ENCODE results near the gene CFAP52.
"Not testable (repeated sequence)": the region's sequence is repeated elsewhere in the genome, so short reads cannot be mapped to it uniquely, and the experiment has no call there.

CFAP52 gene, protein sequence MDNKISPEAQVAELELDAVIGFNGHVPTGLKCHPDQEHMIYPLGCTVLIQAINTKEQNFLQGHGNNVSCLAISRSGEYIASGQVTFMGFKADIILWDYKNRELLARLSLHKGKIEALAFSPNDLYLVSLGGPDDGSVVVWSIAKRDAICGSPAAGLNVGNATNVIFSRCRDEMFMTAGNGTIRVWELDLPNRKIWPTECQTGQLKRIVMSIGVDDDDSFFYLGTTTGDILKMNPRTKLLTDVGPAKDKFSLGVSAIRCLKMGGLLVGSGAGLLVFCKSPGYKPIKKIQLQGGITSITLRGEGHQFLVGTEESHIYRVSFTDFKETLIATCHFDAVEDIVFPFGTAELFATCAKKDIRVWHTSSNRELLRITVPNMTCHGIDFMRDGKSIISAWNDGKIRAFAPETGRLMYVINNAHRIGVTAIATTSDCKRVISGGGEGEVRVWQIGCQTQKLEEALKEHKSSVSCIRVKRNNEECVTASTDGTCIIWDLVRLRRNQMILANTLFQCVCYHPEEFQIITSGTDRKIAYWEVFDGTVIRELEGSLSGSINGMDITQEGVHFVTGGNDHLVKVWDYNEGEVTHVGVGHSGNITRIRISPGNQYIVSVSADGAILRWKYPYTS

DNA sequence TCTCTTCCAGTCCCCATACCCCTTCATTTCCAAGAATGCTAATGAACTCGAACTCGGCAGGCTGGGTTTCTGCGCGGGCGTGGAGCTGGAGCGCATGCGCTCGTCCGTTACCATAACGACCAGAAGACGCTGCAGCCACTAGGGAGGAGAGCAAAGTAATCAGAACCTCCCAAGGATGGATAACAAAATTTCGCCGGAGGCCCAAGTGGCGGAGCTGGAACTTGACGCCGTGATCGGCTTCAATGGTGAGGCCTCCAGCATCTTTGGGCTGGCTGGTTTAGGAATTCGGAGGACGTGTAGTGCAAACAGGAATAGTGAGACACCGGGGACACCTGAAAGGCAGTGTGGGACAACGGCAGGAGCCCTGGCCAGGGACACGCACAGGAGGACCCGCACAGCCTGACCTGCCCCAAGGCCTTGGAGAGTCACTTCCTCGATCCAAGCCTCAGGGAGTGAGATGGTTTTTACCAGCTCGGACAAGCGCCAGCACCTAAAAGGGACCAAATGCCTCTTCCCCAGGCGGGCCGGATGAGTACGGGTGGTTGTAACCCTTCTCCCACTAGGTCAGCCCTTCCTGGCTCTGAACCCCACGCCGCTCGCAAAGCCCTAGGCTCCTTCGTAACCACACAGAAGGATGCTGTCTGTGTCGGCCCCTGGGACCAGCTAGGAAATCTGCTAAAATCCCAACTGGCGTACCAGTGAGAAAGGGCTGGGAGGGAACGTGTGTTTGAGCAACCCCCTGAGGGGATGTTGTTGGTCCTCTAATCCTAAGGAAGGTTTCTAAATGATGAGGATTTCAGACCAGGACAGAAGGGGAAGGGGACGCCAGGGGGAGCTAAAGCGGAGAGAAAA lies at the start of gene CFAP52:
TSS of gene CFAP52 (plus strand) at position 122 of the 852 bp plus-strand sequence. CDS start at position 176, 54 bp downstream.
- DNase-seq: no peak

DNA sequence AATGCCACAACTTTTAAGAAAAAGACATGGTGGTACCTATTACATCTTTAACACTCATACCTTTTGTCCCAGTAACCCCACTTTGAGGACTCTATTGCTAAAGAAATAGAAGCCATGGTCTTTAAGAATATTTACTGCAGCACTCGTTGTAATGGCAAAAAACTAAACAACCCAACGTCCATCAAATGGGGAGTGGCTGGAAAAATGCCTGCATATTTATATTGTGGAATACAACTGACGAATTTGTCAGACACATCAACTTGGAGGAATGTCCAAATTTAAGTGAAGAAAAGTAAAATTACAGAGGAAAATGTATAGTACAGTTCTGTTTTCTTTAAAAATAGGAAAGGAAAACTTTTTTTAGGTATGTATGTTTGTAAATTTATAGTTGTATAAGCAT lies 48.7 kb upstream of the CFAP52 start:
- DNase-seq: no peak

- DNase-seq: no peak
Observed at GRCh38 chr17:9529033-9529700, 47.3 kb upstream of the CFAP52 start.

GRCh38 chr17:9531034-9531433 lies 45.4 kb upstream of the CFAP52 start:
- DNase-seq: no peak

- no peak for DNase-seq
Observed at GRCh38 chr17:9532715-9533114, 43.7 kb upstream of the CFAP52 start.

GRCh38 chr17:9533441-9533840 lies 43.0 kb upstream of the CFAP52 start:
- no peak for DNase-seq

- DNase-seq: no peak
Observed at GRCh38 chr17:9536061-9536460, 40.4 kb upstream of the CFAP52 start.

DNA sequence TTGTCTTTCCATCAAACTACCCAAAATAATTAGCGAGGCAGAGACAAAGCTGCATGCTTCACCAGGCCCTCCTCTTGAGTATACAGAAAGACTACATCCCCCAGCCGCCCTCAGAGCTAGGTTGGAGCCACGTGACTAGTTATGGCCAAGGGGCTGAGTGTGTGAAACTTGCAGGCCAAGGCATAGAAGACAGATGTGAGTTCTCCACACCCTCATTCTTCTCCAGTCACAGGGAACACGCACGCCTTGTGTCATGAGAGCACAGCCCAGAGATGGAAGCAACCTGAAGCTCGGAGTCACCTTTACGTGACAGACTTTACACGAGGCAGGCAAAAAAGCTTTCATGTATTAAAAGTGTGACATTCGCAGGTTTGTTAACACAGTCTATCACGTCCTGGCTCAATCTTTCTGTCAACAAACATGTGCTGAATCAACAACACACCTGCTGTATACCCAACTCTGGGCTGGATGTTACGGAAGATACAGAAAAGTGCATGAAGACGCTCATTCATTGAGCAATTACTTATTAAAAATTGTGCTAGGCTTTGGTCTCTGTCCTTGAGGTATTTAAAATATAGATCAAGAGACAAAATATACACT lies 39.2 kb upstream of the CFAP52 start:
- no peak for DNase-seq

DNA sequence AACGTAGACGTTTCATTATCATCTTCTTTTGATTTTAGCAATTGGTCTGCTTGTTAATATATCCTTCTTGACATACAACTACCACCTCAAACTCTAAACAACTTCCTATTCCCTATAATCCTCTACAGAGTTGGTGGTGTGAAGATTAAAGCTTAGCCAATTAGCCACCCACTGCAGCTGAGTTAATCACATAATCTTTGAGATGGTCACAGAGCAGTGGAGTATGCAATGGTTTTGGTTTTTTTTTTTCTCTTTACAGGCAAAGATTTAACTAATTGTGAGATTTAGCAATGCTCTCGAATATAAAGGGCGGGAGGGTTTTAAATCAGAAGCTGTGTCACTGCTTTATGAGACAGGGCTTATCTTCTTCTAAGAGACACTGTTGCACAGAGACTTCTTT lies 37.8 kb upstream of the CFAP52 start:
- DNase-seq: no peak

- no peak for DNase-seq
Observed at GRCh38 chr17:9541718-9542117, 34.7 kb upstream of the CFAP52 start.

GRCh38 chr17:9544221-9544620 lies 32.2 kb upstream of the CFAP52 start:
- no peak for DNase-seq

GRCh38 chr17:9549215-9549614 lies 27.2 kb upstream of the CFAP52 start:
- DNase-seq: no peak

GRCh38 chr17:9553181-9553580 lies 23.3 kb upstream of the CFAP52 start:
- no peak for DNase-seq

DNA sequence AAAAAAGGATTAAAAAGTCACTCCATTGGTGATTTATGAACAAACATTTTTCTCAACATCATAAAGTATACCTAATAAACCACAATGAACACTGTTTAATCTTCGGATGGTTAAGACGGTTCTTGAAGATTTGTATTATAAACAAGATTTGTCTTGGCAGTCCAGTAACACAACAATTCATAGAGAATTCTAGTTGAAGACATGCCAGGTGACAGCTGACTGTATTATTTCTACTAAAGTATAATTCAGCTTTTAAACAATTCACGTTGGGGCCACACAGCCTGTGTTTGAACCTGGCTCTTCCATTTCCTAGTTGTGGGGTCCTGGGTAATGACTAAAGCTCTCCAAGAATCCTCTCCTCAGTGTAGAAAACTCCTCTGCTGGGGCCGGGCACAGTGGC lies 22.8 kb upstream of the CFAP52 start:
- no peak for DNase-seq

DNA sequence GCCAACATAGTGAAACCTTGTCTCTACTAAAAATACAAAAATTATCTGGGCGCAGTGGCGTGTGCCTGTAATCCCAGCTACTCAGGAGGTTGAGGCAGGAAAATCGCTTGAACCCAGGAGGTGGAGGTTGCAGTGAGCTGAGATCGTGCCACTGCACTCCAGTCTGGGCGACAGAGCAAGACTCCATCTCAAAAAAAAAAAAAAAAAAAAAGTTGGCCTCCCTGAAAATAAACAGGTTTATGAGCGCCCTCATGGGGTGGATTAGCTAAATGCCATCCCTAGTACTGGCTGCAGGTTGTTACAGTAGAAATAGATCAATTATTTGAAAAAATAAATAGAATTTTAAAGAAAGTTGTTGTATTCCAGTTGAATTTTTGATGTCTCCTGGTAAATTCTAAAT lies 21.7 kb upstream of the CFAP52 start:
- DNase-seq: not testable (repeated sequence)

GRCh38 chr17:9557161-9557755 lies 19.2 kb upstream of the CFAP52 start:
- DNase-seq: no peak

GRCh38 chr17:9557857-9558256 lies 18.6 kb upstream of the CFAP52 start:
- no peak for DNase-seq

GRCh38 chr17:9564104-9564503 lies 12.3 kb upstream of the CFAP52 start:
- DNase-seq: no peak

GRCh38 chr17:9566067-9566466 lies 10.4 kb upstream of the CFAP52 start:
- DNase-seq: no peak

DNA sequence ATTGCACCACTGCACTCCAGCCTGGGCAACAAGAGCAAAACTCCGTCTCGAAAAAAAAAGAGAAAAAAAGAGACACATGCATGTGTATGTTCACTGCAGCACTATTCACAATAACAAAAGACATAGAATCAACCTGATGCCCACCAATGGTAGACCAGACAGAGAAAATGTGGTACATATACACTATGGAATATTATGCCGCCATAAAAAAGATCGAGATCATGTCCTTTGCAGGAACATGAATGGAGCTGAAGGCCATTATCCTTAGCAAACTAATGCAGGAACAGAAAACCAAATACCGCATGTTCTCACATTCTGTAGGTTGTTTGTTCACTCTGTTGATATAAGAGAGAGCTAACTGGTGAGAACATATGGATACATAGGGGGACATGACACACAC lies 9.7 kb upstream of the CFAP52 start:
- not testable (repeated sequence) for DNase-seq

DNA sequence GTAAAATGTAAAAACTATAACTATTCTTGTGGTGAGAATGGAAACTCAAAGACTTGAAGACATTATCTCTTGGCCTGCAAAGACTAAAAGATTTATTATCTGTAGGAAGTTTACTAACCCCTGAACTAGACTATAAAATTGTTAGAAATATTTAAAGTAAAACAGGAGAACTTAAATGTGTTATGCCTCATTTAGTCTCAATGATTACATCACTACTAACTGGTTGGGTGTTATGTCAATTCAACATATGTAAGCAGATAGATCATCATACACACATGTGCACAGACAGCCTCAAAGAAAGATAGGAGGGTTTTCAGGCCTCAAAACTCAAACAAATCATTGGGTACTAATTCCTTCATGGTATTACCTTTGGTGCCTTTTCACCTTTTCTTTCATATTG lies 8.4 kb upstream of the CFAP52 start:
- no peak for DNase-seq

DNA sequence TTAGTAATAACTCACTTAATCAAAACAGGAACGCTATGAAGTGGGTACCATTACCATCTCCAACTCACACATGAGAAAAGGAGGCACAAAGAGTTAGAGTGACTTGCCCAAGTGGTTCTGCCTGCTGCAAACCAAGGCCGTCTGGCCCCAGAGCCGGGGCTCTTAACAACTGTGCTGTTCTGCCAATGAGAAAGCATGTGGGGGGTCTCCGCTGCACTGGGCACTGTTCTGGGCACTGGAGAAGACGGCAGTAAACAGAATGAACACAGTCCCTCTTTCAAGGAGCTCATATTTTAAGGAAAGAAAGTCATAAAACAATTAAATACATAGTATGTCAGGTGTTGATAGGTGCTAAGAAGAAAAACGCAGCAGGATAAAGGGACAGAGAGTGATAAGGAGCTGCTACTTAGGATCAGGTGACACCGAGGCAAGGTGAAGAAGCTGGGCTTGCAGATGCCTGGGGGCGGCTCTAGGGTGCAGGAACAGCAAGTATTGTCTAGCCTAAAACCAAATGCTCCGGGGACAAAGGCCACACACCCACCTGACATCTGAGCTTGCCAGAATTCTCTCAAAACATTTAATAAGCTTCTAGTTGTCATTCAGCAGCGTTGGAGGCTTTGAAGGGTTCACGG lies 7.4 kb upstream of the CFAP52 start:
- no peak for DNase-seq

All from NCI-H1436 treated with DMSO at 0.1 percent for 48 hours (cell line).